Mononuclear cell (primary cell): Measurements from ENCODE around the gene C2orf42. TPM values are rescaled to one million over a fixed set of nuclear protein-coding genes. Genes with fewer than 3 reads are reported as not detected.
"Not testable (repeated sequence)": the region's sequence is repeated elsewhere in the genome, so short reads cannot be mapped to it uniquely, and the experiment has no call there.

Experiments used
- H3K27me3 ChIP-seq: 2 replicates; pipeline ENCODE4 v1.6.0; 2011; ENCODE audit warnings: low read length, control low read depth; ENCODE audit not compliant: insufficient read depth
- H3K4me1 ChIP-seq: 2 replicates; pipeline ENCODE4 v1.5.1; 2011; ENCODE audit warnings: mild to moderate bottlenecking, low read length, control low read depth; ENCODE audit not compliant: insufficient read depth
- H3K4me3 ChIP-seq: 2 replicates; pipeline ENCODE4 v1.5.1; 2011; ENCODE audit warnings: mild to moderate bottlenecking, low read length, moderate library complexity
- H3K9me3 ChIP-seq: 2 replicates; pipeline ENCODE4 v1.5.1; 2011; ENCODE audit warnings: low read depth, mild to moderate bottlenecking, control low read depth, low read length
- total RNA-seq: library from RNA; depleted of rRNA; stranded (reverse); fragments of >200 nt; gene quantifications from one replicate; pipeline ENCODE4 v1.2.3, GENCODE V29; 2012

Gene C2orf42
- total RNA-seq, 1 donor: 19.6 TPM

DNA sequence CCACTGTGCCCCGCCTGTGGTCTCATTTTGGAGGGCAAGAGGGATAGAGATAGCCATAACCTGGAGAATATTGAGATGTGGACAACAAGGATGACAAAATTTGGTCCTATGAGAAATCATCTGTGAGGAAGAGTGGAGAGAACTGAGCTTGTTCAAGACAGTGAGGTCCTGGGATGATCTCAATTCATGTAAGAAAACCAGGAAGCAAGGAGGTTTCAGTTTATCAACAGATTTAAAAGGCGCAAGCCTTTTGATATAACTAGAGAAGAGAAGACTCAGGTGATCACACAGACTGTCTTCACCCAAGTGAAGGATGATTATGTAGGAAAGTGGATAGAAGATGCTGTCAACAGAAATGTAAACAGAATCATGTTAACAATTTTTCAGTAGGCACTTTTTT lies 64.4 kb downstream of the C2orf42 start:
- Histone ChIP-seq H3K4me3 (no peak overlapping the region), H3K27me3 (no peaks in the 10 kb centered on the region), H3K9me3 (no peaks in the 10 kb centered on the region), H3K4me1 (peaks cover 77% of the 10 kb centered on the region)

DNA sequence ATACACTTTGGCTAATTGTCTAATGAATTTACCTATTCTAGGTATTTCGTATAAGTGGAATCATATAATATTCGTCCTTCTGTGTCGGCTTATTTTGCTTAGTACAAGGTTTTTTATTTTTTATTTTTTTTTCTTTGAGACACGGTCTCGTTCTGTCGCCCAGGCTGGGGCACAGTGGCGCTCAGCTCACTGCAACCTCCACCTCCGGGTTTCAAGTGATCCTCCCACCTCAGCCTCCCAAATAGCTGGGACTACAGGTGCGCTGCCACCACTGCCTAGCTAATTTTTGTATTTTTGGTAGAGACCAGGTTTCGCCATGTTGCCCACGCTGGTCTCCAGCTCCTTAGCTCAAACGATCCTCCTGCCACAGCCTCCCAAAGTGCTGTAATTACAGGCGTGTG lies 65.3 kb downstream of the C2orf42 start:
- H3K27me3 ChIP-seq: no peaks in the 10 kb centered on the region
- peaks cover 71% of the 10 kb centered on the region for H3K4me1 ChIP-seq
- no peaks in the 10 kb centered on the region for H3K9me3 ChIP-seq
- H3K4me3 ChIP-seq: peak overlapping the region; percentile 70

DNA sequence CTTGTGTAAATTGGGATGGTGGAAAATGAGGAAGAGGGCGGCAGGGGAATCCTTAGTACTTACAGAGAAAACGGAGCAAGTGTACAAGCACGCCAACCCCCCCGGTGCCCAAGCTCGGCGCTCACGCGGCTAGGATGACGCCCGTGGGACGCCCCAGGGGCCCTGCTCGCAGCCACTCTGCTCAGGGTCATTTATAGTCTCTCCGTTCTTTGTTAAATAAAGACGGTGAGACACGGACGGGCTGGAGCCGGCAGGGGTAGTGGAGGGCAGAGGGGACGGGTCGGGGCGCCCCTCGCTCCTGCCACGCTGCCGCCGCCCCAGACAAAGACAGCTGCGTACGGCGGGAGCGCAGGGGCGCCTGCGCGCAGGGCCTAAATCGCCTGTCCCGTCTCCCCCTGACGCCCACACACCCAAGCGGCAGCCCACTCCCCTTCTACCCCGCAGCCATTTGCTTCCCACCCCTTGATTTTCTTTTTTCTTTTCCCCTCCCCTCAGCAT lies 65.8 kb downstream of the C2orf42 start:
- Histone ChIP-seq H3K9me3 (no peaks in the 10 kb centered on the region), H3K27me3 (no peaks in the 10 kb centered on the region), H3K4me1 (peaks cover 67% of the 10 kb centered on the region), H3K4me3 (peak overlapping the region; percentile 70)

DNA sequence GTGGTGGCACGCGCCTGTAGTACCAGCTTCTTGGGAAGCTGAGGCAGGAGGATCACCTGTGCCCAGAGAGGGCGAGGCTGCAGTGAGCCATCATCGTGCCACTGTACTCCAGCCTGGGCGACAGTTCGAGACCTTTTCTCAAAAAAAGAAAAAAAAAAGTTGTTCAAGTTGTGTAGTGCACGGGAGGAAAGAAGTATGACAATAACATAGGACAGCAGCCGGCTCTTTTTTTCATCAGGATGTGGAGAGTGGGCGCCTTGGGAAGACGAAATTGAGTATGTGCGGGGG lies 67.0 kb downstream of the C2orf42 start:
- Histone ChIP-seq H3K4me3 (peak overlapping the region; percentile 70), H3K27me3 (no peaks in the 10 kb centered on the region), H3K9me3 (no peaks in the 10 kb centered on the region), H3K4me1 (peaks cover 73% of the 10 kb centered on the region)

DNA sequence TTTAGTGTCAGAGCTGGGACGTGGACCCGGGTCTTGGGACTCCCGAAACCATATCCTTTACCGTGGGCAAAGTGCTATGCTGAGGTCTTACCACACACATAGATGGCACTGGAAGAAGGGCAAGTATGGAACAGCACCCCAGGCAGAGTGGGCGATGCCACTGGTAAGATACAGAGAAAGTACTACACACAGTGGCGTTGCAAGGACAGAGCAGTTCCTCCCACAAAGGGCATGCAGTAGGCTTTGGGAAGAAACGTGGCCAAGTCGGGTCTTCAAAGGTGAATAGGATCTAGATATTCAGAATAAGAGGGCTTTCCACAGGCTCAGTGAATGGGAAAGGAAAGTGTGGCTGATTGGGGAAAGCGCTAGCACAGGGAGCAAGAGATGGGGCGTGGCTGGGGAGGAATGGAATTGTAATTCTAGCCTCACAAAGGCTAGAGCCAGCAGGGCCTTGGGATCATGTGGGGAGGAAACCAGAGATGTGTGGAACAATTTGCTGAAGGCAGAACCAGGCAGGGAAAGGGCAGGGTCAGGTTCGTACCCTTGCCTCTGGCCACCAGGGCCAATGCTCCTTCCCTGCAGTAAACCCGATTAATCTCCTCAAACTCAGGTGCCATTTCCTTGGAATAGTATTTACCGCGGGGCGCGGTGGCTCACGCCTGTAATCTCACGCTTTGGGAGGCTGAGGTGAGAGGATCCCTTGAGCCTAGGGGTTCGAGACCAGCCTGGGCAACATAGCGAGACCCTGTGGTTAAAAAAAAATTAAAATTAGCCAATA lies 67.6 kb downstream of the C2orf42 start:
- H3K4me3 ChIP-seq: peak overlapping the region; percentile 70
- no peaks in the 10 kb centered on the region for H3K27me3 ChIP-seq
- no peaks in the 10 kb centered on the region for H3K9me3 ChIP-seq
- peaks cover 74% of the 10 kb centered on the region for H3K4me1 ChIP-seq

DNA sequence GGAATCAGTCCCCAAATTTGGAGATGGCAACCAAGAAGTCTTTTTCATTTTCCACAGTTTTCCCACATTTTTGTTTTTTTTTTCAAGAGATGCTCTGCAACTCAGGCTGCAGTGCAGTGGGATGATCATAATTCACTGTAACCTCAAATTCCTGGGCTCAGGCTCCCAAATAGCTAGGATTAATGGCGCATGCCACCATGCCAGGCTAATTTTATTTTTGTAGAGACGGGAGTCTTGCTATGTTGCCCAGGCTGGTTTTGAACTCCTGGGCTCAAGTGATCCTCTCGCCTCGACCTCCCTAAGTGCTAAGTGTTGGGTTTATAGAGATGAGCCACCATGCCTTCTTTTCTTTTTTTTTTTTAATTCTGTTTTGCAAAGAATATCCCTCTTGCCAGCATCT lies 68.3 kb downstream of the C2orf42 start:
- H3K4me3 ChIP-seq: no peak overlapping the region
- H3K27me3 ChIP-seq: no peaks in the 10 kb centered on the region
- no peaks in the 10 kb centered on the region for H3K9me3 ChIP-seq
- peaks cover 70% of the 10 kb centered on the region for H3K4me1 ChIP-seq

DNA sequence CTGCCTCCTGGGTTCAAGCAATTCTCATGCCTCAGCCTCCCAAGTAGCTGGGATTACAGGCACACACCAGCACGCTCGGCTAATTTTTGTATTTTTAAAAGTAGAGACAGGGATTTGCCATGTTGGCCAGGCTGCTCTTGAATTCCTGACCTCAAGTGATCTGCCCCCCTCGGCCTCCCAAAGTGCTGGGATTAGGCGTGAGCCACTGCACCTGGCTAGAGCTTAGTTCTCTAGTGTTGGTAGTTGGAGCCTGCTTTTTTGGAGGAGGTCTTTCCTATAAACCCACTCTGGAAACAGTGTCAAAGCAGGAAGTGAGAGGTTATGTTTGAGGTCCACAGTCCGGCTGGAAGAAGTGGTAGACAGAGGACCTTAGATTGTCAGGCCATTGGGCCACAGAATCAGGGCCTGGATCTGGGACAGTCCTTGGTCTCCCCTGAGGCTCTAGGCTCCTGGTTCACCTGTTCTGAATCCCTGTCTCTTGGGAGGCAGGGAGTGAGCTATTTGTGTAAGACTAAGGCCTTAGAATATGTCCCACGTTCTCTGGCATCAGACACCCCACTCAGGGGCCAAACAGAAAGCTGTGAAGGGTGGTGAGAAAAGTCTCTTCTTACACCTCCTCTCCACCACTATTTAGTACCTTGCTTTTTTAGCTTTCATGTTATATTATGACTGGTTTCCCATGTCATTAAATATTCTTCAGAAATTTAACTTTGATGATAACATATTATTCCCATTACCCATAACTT lies 69.0 kb downstream of the C2orf42 start:
- Histone ChIP-seq H3K9me3 (no peaks in the 10 kb centered on the region), H3K4me3 (no peak overlapping the region), H3K27me3 (no peaks in the 10 kb centered on the region), H3K4me1 (peaks cover 69% of the 10 kb centered on the region)

DNA sequence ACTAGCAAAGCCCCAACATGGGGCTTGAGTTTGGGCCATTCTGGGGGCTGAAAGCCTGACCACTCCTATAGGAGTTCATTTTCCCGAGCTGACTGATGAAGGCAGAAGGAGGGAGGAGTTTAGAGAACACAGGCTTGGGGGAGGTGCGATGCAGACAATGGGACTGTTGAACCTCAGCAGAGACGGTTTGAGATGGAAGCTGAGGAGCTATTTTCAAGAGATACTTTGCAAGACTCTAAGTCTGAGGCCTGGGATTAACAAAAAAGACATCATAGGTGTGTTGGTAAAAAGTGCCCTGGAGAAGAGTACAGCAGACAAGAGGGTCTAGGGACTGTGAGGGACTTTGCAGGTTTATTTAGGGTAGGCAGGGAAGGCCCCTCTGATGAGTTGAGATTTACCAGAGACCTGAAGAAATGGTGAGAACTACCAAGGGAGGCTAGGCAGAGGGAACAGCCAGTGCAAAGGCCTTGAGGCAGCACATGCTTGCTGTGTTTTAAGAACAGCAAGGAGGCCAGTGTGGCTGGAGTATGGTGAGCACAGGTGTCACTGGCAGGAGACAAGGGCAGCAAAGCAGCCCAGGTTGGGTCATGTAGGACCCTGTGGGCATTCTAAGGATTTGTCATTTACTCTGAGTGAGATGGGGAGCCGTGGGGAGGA lies 71.9 kb downstream of the C2orf42 start:
- no peaks in the 10 kb centered on the region for H3K27me3 ChIP-seq
- no peaks in the 10 kb centered on the region for H3K9me3 ChIP-seq
- H3K4me1 ChIP-seq: peaks cover 70% of the 10 kb centered on the region
- H3K4me3 ChIP-seq: no peak overlapping the region

DNA sequence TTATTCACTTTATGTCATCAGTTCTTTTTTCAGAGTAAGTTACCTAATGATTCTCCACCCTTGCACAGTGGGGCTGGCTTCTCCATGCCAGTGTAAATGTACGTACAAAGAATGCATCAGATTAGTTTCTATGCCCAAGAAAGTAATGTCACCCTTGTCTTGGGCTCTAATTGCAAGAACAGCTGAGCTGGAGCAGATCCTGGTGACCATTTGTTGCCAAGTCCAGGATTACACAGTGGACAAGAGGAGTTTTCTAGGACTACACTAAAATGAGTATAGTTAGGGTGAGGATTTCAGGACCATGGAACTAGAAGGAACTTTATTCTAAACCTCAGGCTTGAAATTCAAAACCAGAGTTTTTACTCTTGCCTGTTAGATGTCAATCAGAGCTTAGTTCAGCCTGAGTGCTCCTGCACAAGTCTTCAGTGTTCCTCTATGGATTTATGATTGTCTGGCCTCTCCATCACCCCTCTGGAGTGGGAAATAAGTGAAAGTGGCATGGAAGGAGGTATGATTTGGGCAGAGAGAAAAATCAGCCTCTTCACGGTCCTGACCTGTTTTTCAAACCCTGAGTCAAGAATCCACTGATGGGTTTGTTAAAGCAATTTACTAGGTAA lies 73.8 kb downstream of the C2orf42 start:
- peaks cover 55% of the 10 kb centered on the region for H3K4me1 ChIP-seq
- H3K27me3 ChIP-seq: no peaks in the 10 kb centered on the region
- H3K9me3 ChIP-seq: no peaks in the 10 kb centered on the region
- H3K4me3 ChIP-seq: no peak overlapping the region

DNA sequence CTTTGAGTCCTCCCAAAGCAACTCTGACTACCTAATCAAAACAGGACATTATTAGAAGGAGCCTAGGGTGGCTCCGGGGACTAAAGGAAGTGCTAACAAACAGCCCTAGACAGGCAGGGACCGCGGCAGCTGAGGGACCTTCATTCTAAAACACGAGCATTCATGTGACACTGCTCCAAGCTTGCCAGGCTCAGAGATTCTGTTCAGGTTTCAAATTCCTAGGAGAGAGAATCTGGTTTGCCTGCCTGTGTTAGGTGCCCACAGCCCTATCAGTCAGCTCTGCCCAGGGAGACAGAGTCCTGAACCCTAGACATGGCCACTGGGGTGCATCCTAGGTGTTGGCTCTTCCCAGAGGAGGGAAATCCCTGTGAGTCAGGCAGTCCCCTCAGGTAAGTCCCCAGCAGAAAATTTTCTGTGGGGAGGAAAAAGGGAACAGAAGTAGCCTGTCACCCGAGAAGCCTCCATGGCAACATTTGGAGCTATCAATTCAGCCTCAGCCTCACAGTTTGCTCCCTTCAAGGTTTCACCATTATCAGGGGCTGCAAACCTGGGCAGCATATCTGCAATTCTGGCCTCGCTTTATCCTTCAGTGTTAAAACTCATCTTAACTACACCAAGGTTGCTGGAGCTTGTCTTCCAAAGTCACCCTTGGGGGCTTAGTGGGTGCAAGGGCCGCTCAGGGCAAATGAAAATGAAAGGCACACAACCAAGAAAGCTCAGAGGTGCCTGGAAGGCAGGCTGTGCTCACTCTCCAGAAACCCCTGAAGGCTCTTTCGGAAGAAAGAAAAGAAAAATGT lies 75.0 kb downstream of the C2orf42 start:
- Histone ChIP-seq H3K9me3 (no peaks in the 10 kb centered on the region), H3K4me3 (no peak overlapping the region), H3K4me1 (peaks cover 56% of the 10 kb centered on the region), H3K27me3 (no peaks in the 10 kb centered on the region)

DNA sequence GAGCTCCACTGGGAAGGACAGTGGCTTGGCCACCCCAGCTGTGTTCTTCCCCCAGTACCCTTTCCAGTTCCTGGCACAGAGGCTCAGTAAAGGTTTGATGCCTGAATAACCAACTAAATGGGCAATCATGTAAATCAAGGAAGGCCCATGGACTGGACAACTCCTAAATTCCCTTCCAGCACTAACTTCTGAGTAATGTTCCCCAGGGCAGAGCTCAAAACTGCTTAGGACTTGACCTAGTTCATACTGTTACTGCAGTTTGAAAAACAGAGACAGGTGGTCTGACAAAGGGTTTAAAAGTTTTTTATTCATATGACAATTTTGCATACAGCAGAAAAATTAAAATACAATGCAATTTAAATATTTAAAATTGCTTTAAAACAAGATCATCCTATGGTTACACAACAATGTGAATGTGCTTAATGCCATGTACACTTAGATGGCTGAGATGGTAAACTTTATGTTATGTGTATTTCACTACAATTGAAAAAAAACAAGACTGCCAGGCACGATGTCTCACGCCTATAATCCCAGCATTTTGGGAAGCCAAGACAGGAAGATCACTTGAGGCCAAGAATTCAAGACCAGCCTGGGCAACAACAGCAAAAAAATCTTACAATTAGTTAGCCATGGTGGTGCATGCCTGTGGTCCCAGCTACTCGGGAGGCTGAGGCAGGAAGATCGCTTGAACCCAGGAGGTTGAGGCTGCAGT lies 77.3 kb downstream of the C2orf42 start:
- Histone ChIP-seq H3K9me3 (no peaks in the 10 kb centered on the region), H3K4me1 (peaks cover 69% of the 10 kb centered on the region), H3K4me3 (no peak overlapping the region), H3K27me3 (no peaks in the 10 kb centered on the region)

DNA sequence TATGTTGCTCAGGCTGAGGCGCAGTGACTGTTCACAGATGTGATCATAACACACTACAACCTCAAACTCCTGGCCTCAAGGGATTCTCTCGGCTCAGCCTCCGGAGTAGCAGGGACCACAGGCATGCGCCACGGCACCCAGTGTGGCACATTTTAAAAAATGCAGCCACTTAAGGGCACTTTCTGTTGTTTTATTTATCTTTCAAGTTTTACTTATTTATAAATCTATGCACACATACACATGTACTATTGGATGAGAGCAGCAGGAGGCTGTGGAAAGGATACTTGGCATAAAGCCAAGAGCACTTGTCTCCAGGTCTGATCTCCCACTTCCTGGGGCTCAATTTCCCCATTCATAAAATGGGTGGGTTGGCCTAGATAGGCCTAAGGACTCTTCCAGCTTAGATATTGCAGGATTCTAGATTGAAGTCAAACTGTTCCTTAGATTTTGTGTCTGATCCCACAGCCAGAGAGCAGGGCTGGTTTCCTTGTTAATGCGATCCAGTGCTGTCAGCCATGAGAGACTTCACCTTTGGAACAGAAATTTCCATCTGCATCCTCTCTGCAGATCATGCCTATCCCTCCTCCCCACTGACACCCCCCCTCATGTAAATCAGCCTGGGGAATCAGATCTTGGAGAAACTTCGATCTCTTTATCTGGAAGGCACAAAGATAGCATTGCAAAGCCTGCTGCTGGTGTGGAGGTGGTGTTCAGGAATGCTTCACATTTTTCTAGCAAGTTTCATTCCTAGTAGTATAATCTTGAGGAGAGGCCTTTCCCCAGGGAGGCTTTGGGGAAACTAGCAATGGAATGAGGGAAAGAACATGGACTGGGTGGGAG lies 78.8 kb downstream of the C2orf42 start:
- no peaks in the 10 kb centered on the region for H3K9me3 ChIP-seq
- H3K4me1 ChIP-seq: peaks cover 75% of the 10 kb centered on the region
- no peak overlapping the region for H3K4me3 ChIP-seq
- H3K27me3 ChIP-seq: no peaks in the 10 kb centered on the region

DNA sequence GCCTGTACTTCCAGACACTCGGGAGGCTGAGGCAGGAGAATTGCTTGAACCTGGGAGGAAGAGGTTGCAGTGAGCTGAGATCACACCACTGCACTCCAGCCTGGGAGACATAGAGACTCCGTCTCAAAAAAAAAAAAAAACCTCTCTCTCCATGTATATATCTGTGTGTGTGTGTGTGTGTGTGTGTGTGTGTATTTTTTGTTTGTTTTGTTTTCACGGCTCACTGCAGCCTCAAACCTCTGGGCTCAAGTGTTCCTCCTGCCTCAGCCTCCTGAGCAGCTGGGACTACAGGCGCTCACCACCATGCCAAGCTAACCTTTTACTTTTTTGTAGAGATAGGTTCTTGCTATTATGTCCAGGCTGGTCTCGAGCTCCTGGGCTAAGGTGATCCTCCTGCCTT lies 80.4 kb downstream of the C2orf42 start:
- not testable (repeated sequence) for H3K27me3 ChIP-seq, H3K4me3 ChIP-seq, H3K9me3 ChIP-seq
- H3K4me1 ChIP-seq: peaks cover 63% of the 10 kb centered on the region
